NK-92 (cell line): ENCODE results near the gene KRT6B.
"Not testable (repeated sequence)": the region's sequence is repeated elsewhere in the genome, so short reads cannot be mapped to it uniquely, and the experiment has no call there.

Source experiments
- DNase-seq: peaks from one replicate; lab custom pipeline; 2025; ENCODE audit not compliant: unreplicated experiment; lab: John Stamatoyannopoulos, UW

Gene KRT6B

GRCh38 chr12:52452101-52452500 is at the start of gene KRT6B:
TSS of gene KRT6B (minus strand) at chr12:52452146. CDS start at chr12:52452078, 68 bp downstream.
- no peak for DNase-seq

DNA sequence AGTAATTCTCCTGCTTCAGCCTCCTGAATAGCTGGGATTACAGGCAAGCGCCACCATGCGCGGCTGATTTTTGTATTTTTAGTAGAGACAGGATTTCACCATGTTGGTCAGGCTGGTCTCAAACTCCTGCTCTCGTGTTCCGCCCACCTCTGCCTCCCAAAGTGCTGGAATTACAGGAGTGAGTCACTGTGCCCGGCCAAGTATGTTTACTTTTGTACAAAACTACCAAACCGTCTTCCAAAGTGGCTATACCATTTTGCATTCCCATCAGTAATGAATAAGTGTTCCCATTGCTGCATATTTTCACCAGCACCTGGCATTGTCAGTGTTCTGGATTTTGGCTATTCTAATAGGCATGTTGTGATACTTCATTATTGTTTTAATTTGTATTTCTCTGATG is 49.5 kb upstream of the KRT6B start:
- DNase-seq: no peak

- DNase-seq: not testable (repeated sequence)
Observed at GRCh38 chr12:52500574-52500973, 48.6 kb upstream of the KRT6B start.

GRCh38 chr12:52499806-52500560 is 48.0 kb upstream of the KRT6B start:
- DNase-seq: no peak

GRCh38 chr12:52498946-52499345 is 47.0 kb upstream of the KRT6B start:
- DNase-seq: no peak

DNA sequence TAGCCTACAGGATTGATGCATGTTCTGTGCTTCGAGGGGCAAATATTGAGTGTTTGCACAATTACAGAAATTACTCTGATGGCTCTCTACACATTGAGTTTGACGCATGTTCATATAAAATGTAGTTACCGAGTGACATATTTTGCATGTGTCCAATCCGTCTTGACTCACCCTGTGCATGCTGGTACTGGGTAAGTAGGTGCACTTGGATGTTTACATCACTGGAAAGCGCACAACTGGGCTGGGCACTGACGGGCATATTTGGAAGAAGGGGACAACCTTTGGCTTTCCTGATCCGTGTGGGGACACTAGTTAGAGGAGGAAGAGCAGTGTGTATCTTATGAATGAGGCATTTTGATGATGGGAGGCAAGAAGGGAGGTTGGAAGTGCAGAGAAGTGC is 46.0 kb upstream of the KRT6B start:
- no peak for DNase-seq

- DNase-seq: no peak
Observed at GRCh38 chr12:52496590-52497071, 44.7 kb upstream of the KRT6B start.

DNA sequence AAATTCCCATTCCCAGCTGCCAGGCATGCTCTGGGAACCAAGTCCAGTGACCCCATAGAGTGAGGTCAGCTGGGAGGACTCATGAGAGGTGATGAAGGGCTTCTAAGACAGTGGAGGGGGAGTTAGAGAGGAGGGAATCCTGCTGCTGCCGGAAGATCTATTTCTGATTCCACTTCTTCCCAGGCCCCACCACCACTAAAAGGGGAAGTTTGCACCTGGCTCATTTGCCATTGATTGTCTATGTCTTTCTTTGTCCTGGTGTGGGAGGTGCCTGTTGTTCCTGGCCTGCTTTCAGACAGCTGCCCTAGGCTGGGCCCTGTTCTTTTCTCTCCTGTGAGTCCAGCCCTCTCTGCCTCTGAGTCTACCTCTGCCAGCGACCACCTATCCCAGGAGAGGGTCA is 44.1 kb upstream of the KRT6B start:
- DNase-seq: no peak

DNA sequence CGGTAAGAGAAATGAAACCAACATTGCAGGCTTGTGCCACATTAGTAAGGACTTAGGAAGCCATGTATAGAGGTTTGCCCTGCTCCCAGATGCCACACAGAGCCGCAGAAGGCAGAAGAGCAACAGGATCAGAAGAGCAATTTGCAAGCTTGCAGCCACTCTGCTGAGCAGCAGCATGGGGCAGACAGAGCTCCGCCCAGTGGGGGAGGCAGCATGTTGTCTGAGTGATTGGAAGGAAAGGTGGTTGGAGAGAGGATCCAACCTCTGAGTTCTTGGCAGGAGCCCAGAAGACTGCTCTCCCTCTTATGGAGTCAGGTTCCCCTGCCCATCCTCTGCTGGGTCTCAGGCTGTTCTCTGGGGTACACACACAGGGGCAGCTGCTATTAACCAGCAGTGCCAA is 43.4 kb upstream of the KRT6B start:
- DNase-seq: no peak

DNA sequence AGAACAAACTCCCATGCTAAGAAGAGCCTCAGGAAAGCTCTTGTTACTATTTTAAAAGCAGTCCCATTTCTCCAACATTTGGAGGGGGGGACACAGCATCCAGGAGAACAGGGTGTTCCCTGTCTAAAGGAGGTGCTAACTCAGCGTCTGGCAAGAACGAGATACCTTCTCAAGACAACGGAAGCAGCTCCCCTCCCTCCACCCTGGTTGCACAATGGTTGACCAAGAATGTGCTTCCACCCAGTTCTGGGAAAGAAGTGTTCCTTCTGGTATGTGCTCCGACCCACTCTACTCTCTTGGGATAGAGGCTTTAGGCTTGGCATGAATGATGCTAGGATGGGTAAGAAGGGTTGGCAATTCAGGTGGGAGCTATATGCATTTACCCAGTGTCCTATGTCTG is 42.6 kb upstream of the KRT6B start:
- DNase-seq: no peak

DNA sequence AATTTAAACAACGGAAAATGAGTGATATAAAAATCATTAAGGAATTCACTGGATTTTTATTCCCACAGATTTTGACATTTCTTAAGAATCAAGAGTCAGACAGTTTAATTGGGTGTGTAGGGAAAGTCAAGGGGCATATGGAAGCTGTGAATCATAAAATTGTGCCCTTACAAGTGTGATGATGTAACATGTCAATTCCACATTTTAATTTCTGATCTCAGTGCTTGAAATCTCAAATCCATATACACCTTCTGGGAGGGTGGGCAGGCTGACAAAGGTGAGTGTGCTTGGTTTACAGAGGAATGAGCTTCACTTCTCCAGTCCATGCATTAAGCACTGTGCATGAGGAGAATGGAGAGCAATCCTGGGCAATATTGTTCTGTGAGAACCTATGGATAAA is 42.2 kb upstream of the KRT6B start:
- no peak for DNase-seq

DNA sequence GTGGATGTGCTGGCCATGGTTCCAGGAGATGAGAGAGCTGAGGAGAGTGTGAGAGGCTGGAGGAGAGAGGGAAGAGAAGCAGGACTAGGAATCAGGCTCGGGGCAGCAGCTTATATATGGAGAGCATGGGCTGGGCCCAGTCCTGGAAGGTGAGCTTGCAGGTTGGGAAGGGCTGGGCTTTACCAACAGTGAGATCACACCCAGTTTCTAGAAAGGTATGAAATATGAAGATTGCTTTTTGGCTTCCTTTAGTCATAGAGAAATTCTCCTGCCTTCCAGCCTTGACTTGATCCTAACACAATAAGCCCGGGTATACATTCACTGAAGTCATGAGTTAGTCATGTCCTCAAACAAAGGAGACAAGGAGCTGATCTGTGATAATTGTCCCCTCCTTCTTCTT is 41.2 kb upstream of the KRT6B start, which contains the start of gene KRT6A:
Gene KRT6A (minus strand): TSS at position 86 of the 400 bp plus-strand sequence. CDS start 69 bp downstream, at position 17.
- no peak for DNase-seq

GRCh38 chr12:52492405-52492804 is 40.5 kb upstream of the KRT6B start:
- DNase-seq: not testable (repeated sequence)

DNA sequence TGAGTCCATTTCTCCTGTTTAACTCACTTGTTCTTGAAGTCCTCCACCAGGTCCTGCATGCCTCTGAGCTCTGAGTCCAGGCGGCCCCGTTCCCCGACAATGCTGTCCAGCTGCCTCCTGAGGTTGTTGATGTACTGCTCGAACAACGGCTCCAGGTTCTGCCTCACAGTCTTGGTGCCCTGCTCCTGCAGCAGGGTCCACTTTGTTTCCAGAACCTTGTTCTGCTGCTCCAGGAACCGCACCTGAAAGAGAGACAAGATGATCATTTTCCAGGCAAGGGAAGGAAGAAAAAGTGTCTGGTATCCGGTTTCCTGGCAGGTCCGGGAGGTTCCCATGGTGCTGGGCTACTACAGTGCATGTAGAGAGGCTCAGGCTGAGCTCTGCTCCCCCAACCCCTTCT is 39.5 kb upstream of the KRT6B start:
- not testable (repeated sequence) for DNase-seq

GRCh38 chr12:52488736-52489135 is 36.8 kb upstream of the KRT6B start:
- no peak for DNase-seq

- DNase-seq: not testable (repeated sequence)
Observed at GRCh38 chr12:52487744-52488443, 35.9 kb upstream of the KRT6B start.

DNA sequence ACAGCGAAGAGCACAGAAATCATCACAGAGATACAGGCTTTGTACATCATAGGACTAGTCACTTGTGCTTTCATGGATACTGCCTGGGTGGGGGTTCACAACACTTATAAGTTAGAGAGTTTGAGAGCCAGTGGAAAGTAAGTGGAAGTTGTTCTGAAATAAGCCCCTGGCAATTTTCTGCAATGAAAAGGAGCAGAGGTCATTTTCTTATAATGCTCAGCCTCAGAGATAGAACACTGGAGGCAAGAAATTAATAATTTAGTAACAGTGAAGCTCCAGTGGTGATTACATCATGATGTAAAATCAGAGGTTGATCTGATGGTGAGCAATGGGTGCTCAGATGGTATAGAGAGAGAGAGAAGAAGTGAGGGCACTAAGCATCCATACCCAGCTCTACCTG is 35.3 kb upstream of the KRT6B start:
- DNase-seq: no peak

GRCh38 chr12:52486166-52487105 is 34.5 kb upstream of the KRT6B start:
- DNase-seq: no peak

- no peak for DNase-seq
Observed at GRCh38 chr12:52480073-52480472, 28.1 kb upstream of the KRT6B start.

GRCh38 chr12:52477651-52478050 is 25.7 kb upstream of the KRT6B start:
- DNase-seq: no peak

DNA sequence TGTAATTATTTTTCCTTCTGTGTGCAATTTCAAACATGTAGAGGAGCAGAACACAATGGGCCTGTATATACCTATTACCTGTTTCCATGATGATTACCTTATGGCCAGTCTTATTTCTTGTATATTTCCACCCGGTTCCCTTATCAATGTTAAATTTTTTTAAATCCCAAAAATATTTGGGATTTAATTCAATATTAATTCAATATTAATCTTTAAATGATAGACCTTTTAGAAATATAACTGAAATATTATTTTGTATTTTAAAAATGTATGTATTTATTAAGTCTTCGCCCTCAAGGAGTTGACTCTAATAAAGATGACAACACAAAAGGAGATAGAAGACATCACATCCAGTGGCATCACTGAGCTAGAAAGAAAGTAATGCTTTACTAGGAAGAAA is 22.3 kb upstream of the KRT6B start:
- no peak for DNase-seq
